Esophagus (tissue), 2 donors: ENCODE data around the gene PRMT3. TPM values are rescaled to one million over a fixed set of nuclear protein-coding genes. Genes with fewer than 3 reads are reported as not detected.
"Not testable (repeated sequence)": the region's sequence is repeated elsewhere in the genome, so short reads cannot be mapped to it uniquely, and the experiment has no call there.

ENCODE experiments used
- H3K27ac ChIP-seq, 2 donors: one replicate each; pipeline ENCODE4 v1.5.1; 2013; ENCODE audit warnings: low read depth in 2 of 2, mild to moderate bottlenecking in 2 of 2, inconsistent platforms in 1 of 2, low read length in 1 of 2, moderate library complexity in 1 of 2
- H3K27me3 ChIP-seq, 2 donors: one replicate each; pipeline ENCODE4 v1.6.1; 2013; ENCODE audit warnings: low read length in 2 of 2, control low read depth in 1 of 2, mild to moderate bottlenecking in 1 of 2; ENCODE audit not compliant: insufficient read depth in 2 of 2, control insufficient read depth in 1 of 2
- H3K36me3 ChIP-seq, 2 donors: one replicate each; pipeline ENCODE4 v1.6.1; 2013; ENCODE audit warnings: low read length in 1 of 2; ENCODE audit not compliant: control insufficient read depth in 2 of 2, insufficient read depth in 2 of 2
- H3K4me1 ChIP-seq, 2 donors: one replicate each; pipeline ENCODE4 v1.6.1; 2013; ENCODE audit warnings: low read length in 1 of 2; ENCODE audit not compliant: control insufficient read depth in 2 of 2, insufficient read depth in 2 of 2
- H3K4me3 ChIP-seq, 2 donors: one replicate each; pipeline ENCODE4 v1.5.1; 2013; ENCODE audit warnings: low read length in 2 of 2, mild to moderate bottlenecking in 2 of 2, low read depth in 1 of 2, moderate library complexity in 1 of 2
- H3K9me3 ChIP-seq, 2 donors: one replicate each; pipeline ENCODE4 v1.6.1; 2013; ENCODE audit warnings: mild to moderate bottlenecking in 2 of 2, low read depth in 1 of 2, low read length in 1 of 2, moderate library complexity in 1 of 2; ENCODE audit not compliant: control insufficient read depth in 2 of 2, insufficient read depth in 1 of 2
- WGBS, 2 donors: extraction: QIAGEN DNeasy Blood & Tissue Kit; methylation state at CpG; one replicate each; pipeline ENCODE4 v1.1.7; 2013; 5-methylcytosine and 5-hydroxymethylcytosine counted together
- polyA plus RNA-seq, 2 donors: library from polyadenylated mRNA; stranded (reverse); fragments of 200-250 nt; gene quantifications; one replicate each; pipeline ENCODE4 v1.2.3, GENCODE V29; 2013
- donor health status: healthy with polysubstance abuse.
- donor health status: Bipolar disorder and iron deficiency.

PRMT3 gene
- polyA plus RNA-seq, 2 donors, result 9.2 to 9.9 TPM

DNA sequence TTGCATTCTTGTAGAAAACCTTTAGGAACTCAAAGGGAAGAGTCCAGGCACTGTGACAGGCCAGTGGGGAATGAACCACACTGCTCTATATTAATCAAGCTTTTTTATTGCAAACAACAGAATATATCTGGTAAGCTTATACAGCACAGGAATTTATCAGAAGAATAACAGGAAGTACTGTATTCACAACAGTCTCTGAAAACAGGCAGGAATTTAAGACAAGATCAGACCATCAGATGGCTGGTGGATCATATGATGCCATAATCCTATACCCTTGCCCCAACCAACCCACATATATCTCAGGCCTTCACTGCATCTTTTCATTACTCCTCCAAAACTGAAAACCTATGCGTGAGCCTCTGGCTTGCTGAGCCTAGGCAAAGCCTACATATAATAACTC lies 25.0 kb upstream of the PRMT3 start:
- Histone ChIP-seq H3K4me1 (peaks cover 0 to 3% of the 10 kb centered on the region in 2 donors), H3K4me3 (no peak overlapping the region), H3K36me3 (no peaks in the 10 kb centered on the region), H3K9me3 (no peaks in the 10 kb centered on the region), H3K27ac (no peak overlapping the region), H3K27me3 (no peaks in the 10 kb centered on the region)
- 0% methylated on average over 1 of the region's 1 CpG for WGBS, 2 donors

DNA sequence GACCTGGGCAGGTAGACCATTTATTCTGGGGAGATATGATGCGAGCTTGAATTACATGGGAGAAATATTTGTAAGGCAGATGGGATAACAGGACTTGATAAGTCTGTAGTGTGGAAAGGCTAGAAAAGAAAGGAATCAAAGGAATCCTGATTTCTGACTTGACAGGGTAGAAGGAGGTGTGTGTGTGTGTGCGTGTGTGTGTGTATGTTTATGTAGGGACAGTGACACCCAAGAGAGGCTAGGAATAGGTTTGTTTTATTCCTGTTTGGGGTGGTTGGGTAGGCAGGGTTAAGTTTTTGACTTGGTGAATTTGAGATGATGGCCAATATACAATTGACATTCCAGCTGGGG lies 24.4 kb upstream of the PRMT3 start:
- peak overlapping the region; percentile 91 to 95 for H3K27ac ChIP-seq
- no peaks in the 10 kb centered on the region for H3K27me3 ChIP-seq
- H3K4me1 ChIP-seq, result peaks cover 0 to 3% of the 10 kb centered on the region in 2 donors
- no peaks in the 10 kb centered on the region for H3K36me3 ChIP-seq
- 78 to 79% methylated on average over 2 of the region's 2 CpGs for WGBS, 2 donors
- no peaks in the 10 kb centered on the region for H3K9me3 ChIP-seq
- H3K4me3 ChIP-seq, result peak overlapping the region; percentile 89 to 96

DNA sequence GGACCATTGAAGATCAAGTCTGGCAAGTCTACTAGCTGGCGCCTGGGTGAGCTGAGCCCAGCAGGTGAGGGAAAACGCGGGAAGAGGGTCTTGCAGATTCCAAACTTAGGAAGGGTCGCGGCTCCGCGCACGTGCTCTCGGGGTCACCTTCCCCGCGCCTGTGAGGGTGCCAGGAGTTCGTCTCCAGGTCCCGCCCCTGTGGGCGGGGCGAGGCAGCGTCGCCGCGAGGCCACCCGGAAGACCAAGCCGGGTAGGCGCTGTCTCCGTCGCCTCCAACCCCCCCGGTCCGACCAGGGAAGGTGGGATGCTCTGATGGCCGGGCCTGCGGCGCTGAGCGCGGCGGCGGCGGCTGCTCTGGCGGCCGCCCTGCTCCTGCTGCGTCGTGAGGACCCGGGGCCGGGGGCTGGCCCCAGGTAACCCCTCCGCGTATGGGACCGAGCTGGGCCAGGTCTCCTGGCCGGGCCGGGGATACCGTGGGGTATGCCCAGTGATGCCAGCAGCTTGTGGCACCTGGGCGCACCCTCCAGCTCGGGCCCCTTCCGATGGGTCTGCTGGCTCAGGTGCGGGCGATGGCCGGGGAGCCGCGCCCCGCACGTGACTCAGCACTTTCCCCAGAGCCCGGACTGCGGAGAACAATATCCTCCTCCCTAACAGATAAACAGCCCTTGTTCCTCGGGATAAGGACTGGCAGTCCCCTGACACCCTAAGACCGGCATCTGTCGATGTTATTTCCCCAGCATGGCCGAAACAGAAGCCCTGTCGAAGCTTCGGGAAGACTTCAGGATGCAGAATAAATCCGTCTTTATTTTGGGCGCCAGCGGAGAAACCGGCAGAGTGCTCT lies 23.8 kb upstream of the PRMT3 start, which contains the start of gene HTATIP2:
TSS of gene HTATIP2 (plus strand) at position 215 of the 841 bp plus-strand sequence. CDS start at position 739, 524 bp downstream.
- Histone ChIP-seq H3K9me3 (no peaks in the 10 kb centered on the region), H3K27me3 (no peaks in the 10 kb centered on the region), H3K36me3 (no peaks in the 10 kb centered on the region), H3K4me1 (peaks cover 0 to 3% of the 10 kb centered on the region in 2 donors), H3K27ac (peak within 1 kb of the TSS; percentile 91 to 95), H3K4me3 (peak within 1 kb of the TSS; percentile 89 to 96)
- WGBS, 2 donors, result 1 to 2% methylated on average over 50 to 68 of the region's 68 CpGs

DNA sequence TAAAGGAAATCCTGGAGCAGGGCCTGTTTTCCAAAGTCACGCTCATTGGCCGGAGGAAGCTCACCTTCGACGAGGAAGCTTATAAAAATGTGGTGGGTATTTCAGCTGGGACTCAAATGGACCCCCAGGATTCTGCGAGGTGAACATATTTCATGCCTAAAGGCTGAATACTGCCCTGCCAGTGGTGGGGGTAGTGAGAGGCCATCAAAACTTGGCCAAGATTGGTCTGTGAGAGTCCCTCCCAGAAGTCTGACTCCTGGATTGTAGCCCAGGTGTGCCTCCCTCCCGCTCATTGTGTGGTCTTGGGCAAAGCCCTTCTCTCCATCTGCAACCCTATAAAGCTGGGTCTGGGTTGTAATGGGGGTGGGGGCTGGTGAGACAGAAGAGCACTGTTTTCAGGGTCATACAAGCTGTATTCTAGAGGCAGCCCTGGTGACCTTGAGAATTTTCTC lies 23.1 kb upstream of the PRMT3 start:
- Histone ChIP-seq H3K36me3 (no peaks in the 10 kb centered on the region), H3K4me1 (peaks cover 0 to 3% of the 10 kb centered on the region in 2 donors), H3K27me3 (no peaks in the 10 kb centered on the region), H3K4me3 (peak overlapping the region; percentile 89 to 96), H3K27ac (peak overlapping the region; percentile 91 to 95), H3K9me3 (no peaks in the 10 kb centered on the region)
- WGBS, 2 donors, result 24 to 29% methylated on average over 6 of the region's 6 CpGs

DNA sequence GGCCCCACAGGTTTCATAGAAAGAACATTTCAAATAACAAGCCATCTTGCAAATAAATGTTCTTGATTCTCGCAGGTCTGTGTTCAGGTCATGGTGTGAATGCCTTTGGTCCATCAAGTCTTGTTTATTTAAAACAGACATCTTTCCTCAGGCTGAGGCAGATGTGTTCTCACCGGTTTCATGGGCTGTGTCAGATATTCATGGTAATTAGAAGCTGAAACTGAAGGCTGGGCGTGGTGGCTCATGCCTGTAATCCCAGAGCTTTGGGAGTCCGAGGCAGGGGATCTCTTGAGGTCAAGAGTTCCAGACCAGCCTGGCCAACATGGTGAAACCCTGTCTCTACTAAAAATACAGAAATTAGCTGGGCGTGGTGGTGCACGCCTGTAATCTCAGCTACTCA lies 22.1 kb upstream of the PRMT3 start:
- H3K9me3 ChIP-seq, H3K4me1 ChIP-seq, H3K27ac ChIP-seq, H3K4me3 ChIP-seq, H3K36me3 ChIP-seq, H3K27me3 ChIP-seq: not testable (repeated sequence)
- WGBS, 2 donors, result 83 to 86% methylated on average over 6 of the region's 6 CpGs

DNA sequence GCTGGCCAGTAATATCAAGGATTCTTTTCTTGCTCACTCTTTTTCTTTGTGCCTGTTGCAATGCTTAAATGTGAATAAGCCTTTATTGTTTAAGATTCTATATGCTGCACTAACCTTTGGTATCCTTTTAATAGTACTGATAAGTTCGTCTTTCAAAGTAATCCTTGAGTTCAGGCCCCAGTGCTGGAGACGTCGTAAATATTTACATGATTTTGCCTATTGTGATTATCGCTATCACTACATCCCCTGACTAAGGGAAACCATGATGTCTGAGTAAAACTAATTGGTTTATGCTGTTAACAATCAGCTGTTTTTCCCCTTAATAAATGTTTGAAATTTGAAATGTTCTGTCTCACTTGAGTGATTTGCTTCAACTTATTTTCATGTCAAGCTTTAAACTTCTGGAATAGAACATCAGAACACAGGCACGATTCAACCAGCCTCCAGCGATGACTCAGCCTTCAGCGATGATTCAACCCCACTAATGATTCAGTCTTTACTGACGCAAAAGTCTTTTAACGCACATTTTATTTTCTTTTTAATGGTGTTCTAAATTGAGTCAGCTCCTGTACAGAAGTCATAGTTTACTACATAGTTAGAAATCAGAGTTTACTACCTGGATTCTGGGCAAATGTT lies 20.1 kb upstream of the PRMT3 start:
- WGBS, 2 donors, result 27 to 44% methylated on average over 9 of the region's 9 CpGs
- peaks cover 0 to 3% of the 10 kb centered on the region in 2 donors for H3K4me1 ChIP-seq
- H3K27me3 ChIP-seq, result no peaks in the 10 kb centered on the region
- H3K9me3 ChIP-seq, result no peaks in the 10 kb centered on the region
- no peaks in the 10 kb centered on the region for H3K36me3 ChIP-seq
- H3K4me3 ChIP-seq, result peak overlapping the region in 1 of 2 donors; percentile 7
- peak overlapping the region; percentile 78 for H3K27ac ChIP-seq

DNA sequence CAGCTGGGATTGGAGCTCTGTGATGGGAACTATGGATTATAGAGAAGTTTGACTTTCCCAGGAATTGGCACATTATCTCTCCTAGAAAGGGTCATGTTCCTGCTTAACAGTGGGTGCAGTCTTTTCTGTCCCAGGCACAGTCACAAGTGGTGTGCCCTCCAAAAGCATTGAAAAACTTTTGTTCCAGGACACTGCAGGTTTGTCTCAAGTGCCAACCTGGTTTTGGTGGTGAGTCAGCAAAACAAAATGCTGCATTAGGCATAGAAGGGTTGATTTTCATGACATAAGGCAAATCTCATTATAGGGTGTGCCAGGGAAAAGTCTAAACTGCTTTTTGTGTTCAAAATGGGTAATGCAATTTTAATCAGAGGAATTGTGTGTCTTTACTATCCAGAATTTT lies 19.1 kb upstream of the PRMT3 start:
- Histone ChIP-seq H3K4me3 (no peak overlapping the region), H3K27me3 (no peaks in the 10 kb centered on the region), H3K9me3 (no peaks in the 10 kb centered on the region), H3K27ac (peak overlapping the region; percentile 78 to 86), H3K36me3 (no peaks in the 10 kb centered on the region), H3K4me1 (peaks cover 0 to 3% of the 10 kb centered on the region in 2 donors)

DNA sequence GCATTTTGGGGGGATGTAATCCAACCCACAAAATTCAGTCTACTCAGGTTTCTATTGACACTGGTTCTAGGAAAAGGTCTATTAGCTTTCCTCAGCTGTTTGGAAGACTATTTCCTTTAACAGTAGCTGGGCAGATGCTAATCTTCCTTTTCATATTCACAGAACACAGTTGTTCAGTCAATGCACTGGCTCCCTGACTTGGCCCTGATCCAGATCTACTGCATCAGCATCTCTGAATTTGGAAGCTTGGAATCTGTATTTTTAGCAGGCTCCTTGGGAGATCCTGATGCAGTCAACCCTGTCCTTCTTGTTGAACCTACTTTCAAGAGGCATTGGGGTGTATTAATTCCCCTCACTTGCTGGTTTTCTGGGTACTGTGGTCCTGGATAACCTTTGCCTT lies 17.7 kb upstream of the PRMT3 start:
- no peak overlapping the region for H3K27ac ChIP-seq
- no peaks in the 10 kb centered on the region for H3K4me1 ChIP-seq
- no peaks in the 10 kb centered on the region for H3K36me3 ChIP-seq
- no peaks in the 10 kb centered on the region for H3K27me3 ChIP-seq
- H3K9me3 ChIP-seq, result no peaks in the 10 kb centered on the region
- H3K4me3 ChIP-seq, result no peak overlapping the region

DNA sequence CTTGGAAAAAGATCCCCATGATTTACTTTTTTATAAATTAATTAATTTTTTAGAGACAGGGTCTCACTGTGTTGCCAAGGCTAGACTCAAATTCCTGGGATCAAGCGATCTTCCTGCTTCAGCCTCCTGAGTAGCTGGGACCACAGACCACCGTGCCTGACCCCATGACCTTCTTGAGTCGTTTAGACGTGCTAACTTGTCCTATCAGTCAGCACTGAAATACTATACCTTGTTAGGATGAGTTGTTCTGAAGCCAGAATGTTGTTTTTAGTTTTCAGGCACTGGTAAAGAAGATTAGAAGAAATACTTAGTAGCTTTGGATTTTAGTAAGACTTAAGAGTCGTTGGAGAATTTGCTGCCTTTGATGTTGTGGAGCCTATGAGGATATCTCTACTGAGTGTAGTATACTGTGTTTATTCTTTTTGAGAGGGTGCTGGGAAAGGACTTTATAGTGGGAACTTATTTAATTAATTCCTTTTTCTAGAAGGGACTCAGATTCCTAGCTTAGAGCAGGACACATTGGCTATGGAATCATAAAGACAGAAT lies 15.4 kb upstream of the PRMT3 start:
- Histone ChIP-seq H3K4me1 (no peaks in the 10 kb centered on the region), H3K36me3 (peaks cover 0 to 2% of the 10 kb centered on the region in 2 donors), H3K27me3 (no peaks in the 10 kb centered on the region), H3K27ac (no peak overlapping the region), H3K9me3 (no peaks in the 10 kb centered on the region), H3K4me3 (no peak overlapping the region)
- WGBS, 2 donors, result 70 to 79% methylated on average over 5 of the region's 5 CpGs
